Measurements from ENCODE around the gene KMT5B.

Gene KMT5B

GRCh38 chr11:68143310-68143689 is 69.8 kb downstream of the KMT5B start:
- no peak for DNase-seq (ENCODE audit: low read depth)

- no peak for DNase-seq (ENCODE audit: low read depth)
Observed at GRCh38 chr11:68142441-68143309, 70.4 kb downstream of the KMT5B start.

GRCh38 chr11:68142028-68142412 is 71.1 kb downstream of the KMT5B start:
- DNase-seq (ENCODE audit: low read depth): no peak

- DNase-seq (ENCODE audit: low read depth): no peak
Observed at GRCh38 chr11:68141246-68142027, 71.7 kb downstream of the KMT5B start.

GRCh38 chr11:68140496-68141245 is 72.4 kb downstream of the KMT5B start:
- no peak for DNase-seq (ENCODE audit: low read depth)

- no peak for DNase-seq (ENCODE audit: low read depth)
Observed at GRCh38 chr11:68138237-68138636, 74.9 kb downstream of the KMT5B start.

GRCh38 chr11:68137833-68138232 is 75.3 kb downstream of the KMT5B start:
- no peak for DNase-seq (ENCODE audit: low read depth)

GRCh38 chr11:68136866-68137265 is 76.2 kb downstream of the KMT5B start:
- DNase-seq (ENCODE audit: low read depth): no peak

- DNase-seq (ENCODE audit: low read depth): no peak
Observed at GRCh38 chr11:68135161-68135560, 77.9 kb downstream of the KMT5B start.

GRCh38 chr11:68133761-68134160 is 79.3 kb downstream of the KMT5B start:
- no peak for DNase-seq (ENCODE audit: low read depth)

- DNase-seq (ENCODE audit: low read depth): no peak
Observed at GRCh38 chr11:68130121-68130520, 83.0 kb downstream of the KMT5B start.

GRCh38 chr11:68128682-68129327 is 84.3 kb downstream of the KMT5B start:
- DNase-seq (ENCODE audit: low read depth): no peak

GRCh38 chr11:68127714-68128681 is 85.1 kb downstream of the KMT5B start:
- DNase-seq (ENCODE audit: low read depth): no peak

- DNase-seq (ENCODE audit: low read depth): no peak
Observed at GRCh38 chr11:68125164-68125563, 87.9 kb downstream of the KMT5B start.

GRCh38 chr11:68122936-68123539 is 90.1 kb downstream of the KMT5B start:
- DNase-seq (ENCODE audit: low read depth): no peak

- DNase-seq (ENCODE audit: low read depth): peak; percentile 39
Observed at GRCh38 chr11:68121067-68121899, 91.8 kb downstream of the KMT5B start, which contains the start of gene CHKA. TSS of gene CHKA (minus strand) at chr11:68121388. CDS start at chr11:68121177, 211 bp downstream.

GRCh38 chr11:68120273-68121066 is 92.6 kb downstream of the KMT5B start:
- DNase-seq (ENCODE audit: low read depth): no peak

- DNase-seq (ENCODE audit: low read depth): no peak
Observed at GRCh38 chr11:68118706-68119448, 94.2 kb downstream of the KMT5B start.

Measured in GM04503 (cell line).